Measurements from ENCODE around the gene AFF3. TPM values are rescaled to one million over a fixed set of nuclear protein-coding genes. Genes with fewer than 3 reads are reported as not detected.

The AFF3 gene
- total and polyA plus RNA-seq, 10 of the 15 experiments (the other 5 are each of a cell fraction or from before 2014, with no cell fraction given): 0.26 to 5.5 (median 3.0) TPM

DNA sequence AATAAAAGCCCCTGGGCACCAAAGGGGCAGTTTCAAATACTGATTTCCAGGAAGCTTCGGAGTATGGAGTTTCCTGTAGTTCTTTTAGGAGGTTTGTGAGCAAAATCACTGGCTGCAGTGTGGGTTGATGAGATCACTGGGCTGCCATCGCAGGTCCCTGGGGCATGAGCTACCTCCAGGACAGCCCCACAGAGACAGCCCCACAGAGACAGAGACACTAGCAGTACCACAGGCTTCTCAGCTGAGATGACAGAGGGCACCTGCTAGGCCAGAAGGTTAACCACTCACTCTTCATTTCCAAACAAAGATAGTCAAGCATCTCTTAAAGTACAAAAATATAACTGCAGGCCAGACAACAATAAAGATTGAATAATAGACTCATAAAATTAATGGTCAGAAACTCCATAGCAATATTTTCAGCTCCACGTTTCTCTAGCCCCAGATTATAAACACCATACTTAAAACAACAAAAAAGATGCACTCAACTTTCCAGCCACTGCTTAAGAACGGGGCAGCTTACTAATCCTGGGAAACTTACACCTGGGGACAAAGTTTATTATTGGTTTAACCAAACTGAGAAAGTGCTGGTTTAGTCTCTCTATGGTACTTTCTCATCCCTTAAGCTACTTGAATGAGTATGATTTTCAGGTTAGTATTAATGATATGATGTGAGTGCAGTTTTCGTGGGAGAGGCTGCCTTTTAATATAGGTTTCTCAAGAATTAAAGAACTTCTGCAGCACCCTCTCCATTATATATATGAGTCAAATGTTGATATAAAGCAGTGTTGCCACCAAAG, 11.6 kb downstream of the AFF3 start (continued):
- TF ChIP-seq SUPT20H (IDR thresholded peaks at IDR 0.05; ENCODE audit: borderline replicate concordance, control insufficient read depth, low read depth, low read length): no peak
- no peak for TF ChIP-seq ZNF622 (IDR thresholded peaks at IDR 0.05)
- no peak for TF ChIP-seq ETV6 (conservative IDR thresholded peaks at IDR 0.05 in 1 of 2, IDR thresholded peaks at IDR 0.05 in 1 of 2; ENCODE audit: borderline replicate concordance in 1 of 2, low read depth in 1 of 2)
- TF ChIP-seq, protein P1, sequence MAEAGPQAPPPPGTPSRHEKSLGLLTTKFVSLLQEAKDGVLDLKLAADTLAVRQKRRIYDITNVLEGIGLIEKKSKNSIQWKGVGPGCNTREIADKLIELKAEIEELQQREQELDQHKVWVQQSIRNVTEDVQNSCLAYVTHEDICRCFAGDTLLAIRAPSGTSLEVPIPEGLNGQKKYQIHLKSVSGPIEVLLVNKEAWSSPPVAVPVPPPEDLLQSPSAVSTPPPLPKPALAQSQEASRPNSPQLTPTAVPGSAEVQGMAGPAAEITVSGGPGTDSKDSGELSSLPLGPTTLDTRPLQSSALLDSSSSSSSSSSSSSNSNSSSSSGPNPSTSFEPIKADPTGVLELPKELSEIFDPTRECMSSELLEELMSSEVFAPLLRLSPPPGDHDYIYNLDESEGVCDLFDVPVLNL (IDR thresholded peaks at IDR 0.05; ENCODE audit: low read depth, low read length): no peak
- TF ChIP-seq NRF1 (conservative IDR thresholded peaks at IDR 0.05; ENCODE audit: low read depth, low read length): no peak
- TF ChIP-seq SREBF1 (IDR thresholded peaks at IDR 0.05; ENCODE audit: low read length): no peak
- TF ChIP-seq TBL1XR1 (IDR thresholded peaks at IDR 0.05; ENCODE audit: low read depth, low read length): no peak
- TF ChIP-seq KDM1A (IDR thresholded peaks at IDR 0.05; ENCODE audit: borderline replicate concordance): no peak
- TF ChIP-seq JUNB (IDR thresholded peaks at IDR 0.05): no peak
- TF ChIP-seq TCF3 (IDR thresholded peaks at IDR 0.05; ENCODE audit: borderline replicate concordance, insufficient read depth, low read depth, low read length): peak; percentile 46; the same call in 1 of the 2 replicates
- no peak for TF ChIP-seq EGR1 (IDR thresholded peaks at IDR 0.05; ENCODE audit: borderline replicate concordance in 1 of 2, low read depth in 2 of 2, low read length in 2 of 2)
- no peak for TF ChIP-seq CREB1 (IDR thresholded peaks at IDR 0.05; ENCODE audit: low read depth)
- TF ChIP-seq NFIC (IDR thresholded peaks at IDR 0.05; ENCODE audit: low read depth, low read length): peak; percentile 46; the same call in 1 of the 2 replicates
- TF ChIP-seq MEF2A (IDR thresholded peaks at IDR 0.05; ENCODE audit: insufficient read depth, low read depth, low read length): peak; percentile 56; the same call in 1 of the 2 replicates
- no peak for TF ChIP-seq ATF7 (IDR thresholded peaks at IDR 0.05; ENCODE audit: low read depth)
- no peak for TF ChIP-seq ZNF217 (IDR thresholded peaks at IDR 0.05)
- TF ChIP-seq MYC (IDR thresholded peaks at IDR 0.05; ENCODE audit: insufficient read depth, insufficient read length, insufficient replicate concordance, low read length, severe bottlenecking): no peak
- TF ChIP-seq, protein P2, sequence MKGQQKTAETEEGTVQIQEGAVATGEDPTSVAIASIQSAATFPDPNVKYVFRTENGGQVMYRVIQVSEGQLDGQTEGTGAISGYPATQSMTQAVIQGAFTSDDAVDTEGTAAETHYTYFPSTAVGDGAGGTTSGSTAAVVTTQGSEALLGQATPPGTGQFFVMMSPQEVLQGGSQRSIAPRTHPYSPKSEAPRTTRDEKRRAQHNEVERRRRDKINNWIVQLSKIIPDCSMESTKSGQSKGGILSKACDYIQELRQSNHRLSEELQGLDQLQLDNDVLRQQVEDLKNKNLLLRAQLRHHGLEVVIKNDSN (IDR thresholded peaks at IDR 0.05; ENCODE audit: borderline replicate concordance, extremely low read length, insufficient read depth, low read depth, low read length): no peak
- no peak for TF ChIP-seq IRF4 (IDR thresholded peaks at IDR 0.05; ENCODE audit: low read depth, low read length)
- TF ChIP-seq SMARCA5 (IDR thresholded peaks at IDR 0.05): no peak
- TF ChIP-seq, protein P3, sequence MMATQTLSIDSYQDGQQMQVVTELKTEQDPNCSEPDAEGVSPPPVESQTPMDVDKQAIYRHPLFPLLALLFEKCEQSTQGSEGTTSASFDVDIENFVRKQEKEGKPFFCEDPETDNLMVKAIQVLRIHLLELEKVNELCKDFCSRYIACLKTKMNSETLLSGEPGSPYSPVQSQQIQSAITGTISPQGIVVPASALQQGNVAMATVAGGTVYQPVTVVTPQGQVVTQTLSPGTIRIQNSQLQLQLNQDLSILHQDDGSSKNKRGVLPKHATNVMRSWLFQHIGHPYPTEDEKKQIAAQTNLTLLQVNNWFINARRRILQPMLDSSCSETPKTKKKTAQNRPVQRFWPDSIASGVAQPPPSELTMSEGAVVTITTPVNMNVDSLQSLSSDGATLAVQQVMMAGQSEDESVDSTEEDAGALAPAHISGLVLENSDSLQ (IDR thresholded peaks at IDR 0.05): no peak
- no peak for TF ChIP-seq FOXK2 (IDR thresholded peaks at IDR 0.05)
- TF ChIP-seq HDAC6 (IDR thresholded peaks at IDR 0.05; ENCODE audit: unreplicated experiment): no peak
- 0 out of 2 replicates have a peak, but pooled peaks have one; percentile 22 for TF ChIP-seq FOXM1 (IDR thresholded peaks at IDR 0.05; ENCODE audit: low read depth, low read length)
- no peak for TF ChIP-seq RB1 (IDR thresholded peaks at IDR 0.05; ENCODE audit: borderline replicate concordance)
- TF ChIP-seq CHD4 (IDR thresholded peaks at IDR 0.05): no peak
- no peak for TF ChIP-seq MTA3 (IDR thresholded peaks at IDR 0.05; ENCODE audit: borderline replicate concordance, low read length)
- no peak for TF ChIP-seq USF2 (IDR thresholded peaks at IDR 0.05; ENCODE audit: borderline replicate concordance, low read depth, low read length)

Measured in GM12878 (cell line).